SK-N-SH treated with all-trans-retinoic acid at 6 μM for 48 hours (cell line): ENCODE measurements around the gene ZNF318.

Experiments used
- ATAC-seq: fragments of 200-7000 bp; cut with Tn5 transposase; 3 replicates; pipeline ENCODE4 v1.9.1; 2020; ENCODE audit warnings: mild to moderate bottlenecking, moderate library complexity
- ARNTL ChIP-seq: fragments of 450-650 bp; formaldehyde crosslinking; IDR thresholded peaks from 2 replicates; pipeline ENCODE4 v1.5.0; 2020; ENCODE audit warnings: low read depth, mild to moderate bottlenecking, moderate library complexity, borderline replicate concordance
- BACH2 ChIP-seq: fragments of 250-450 bp; sonication (Bioruptor Pico); IDR thresholded peaks from 2 replicates; pipeline ENCODE4 v1.9.0; 2021; ENCODE audit warnings: mild to moderate bottlenecking, borderline replicate concordance
- CSDC2 ChIP-seq: fragments of 250-450 bp; sonication (Bioruptor Pico); IDR thresholded peaks from 2 replicates; pipeline ENCODE4 v1.5.0; 2020; ENCODE audit warnings: mild to moderate bottlenecking, moderate library complexity
- ESRRG ChIP-seq: fragments of 250-450 bp; sonication (Bioruptor Pico); IDR thresholded peaks from 2 replicates; pipeline ENCODE4 v1.6.1; 2021; ENCODE audit warnings: mild to moderate bottlenecking
- GLIS3 ChIP-seq: fragments of 250-450 bp; sonication (Bioruptor Pico); IDR thresholded peaks from 2 replicates; pipeline ENCODE4 v1.5.0; 2020; ENCODE audit warnings: mild to moderate bottlenecking, moderate library complexity
- ISL1 ChIP-seq: fragments of 250-450 bp; sonication (Bioruptor Pico); IDR thresholded peaks from 2 replicates; pipeline ENCODE4 v2.1.2; 2022; ENCODE audit warnings: mild to moderate bottlenecking, moderate library complexity
- OSR1 ChIP-seq: fragments of 250-450 bp; sonication (Bioruptor Pico); IDR thresholded peaks from 2 replicates; pipeline ENCODE4 v1.8.0; 2022; ENCODE audit warnings: moderate library complexity, mild to moderate bottlenecking, inconsistent platforms
- PPARA ChIP-seq: fragments of 250-450 bp; sonication (Bioruptor Pico); IDR thresholded peaks from 2 replicates; pipeline ENCODE4 v1.5.0; 2020; ENCODE audit warnings: mild to moderate bottlenecking, borderline replicate concordance
- RARB ChIP-seq: fragments of 250-450 bp; sonication (Bioruptor Pico); IDR thresholded peaks from 2 replicates; pipeline ENCODE4 v1.8.0; 2021; ENCODE audit warnings: mild to moderate bottlenecking, moderate library complexity
- SNAI2 ChIP-seq: fragments of 250-450 bp; sonication (Bioruptor Pico); IDR thresholded peaks from 2 replicates; pipeline ENCODE4 v1.5.0; 2020; ENCODE audit warnings: mild to moderate bottlenecking, moderate library complexity
- TCF4 ChIP-seq: fragments of 250-450 bp; sonication (Bioruptor Pico); IDR thresholded peaks from 2 replicates; pipeline ENCODE4 v1.8.0; 2021; ENCODE audit warnings: mild to moderate bottlenecking, moderate library complexity, borderline replicate concordance
- TOX ChIP-seq: fragments of 250-450 bp; sonication (Bioruptor Pico); IDR thresholded peaks from 2 replicates; pipeline ENCODE4 v1.8.0; 2021; ENCODE audit warnings: mild to moderate bottlenecking, moderate library complexity, borderline replicate concordance
- ZC3H10 ChIP-seq: fragments of 250-450 bp; sonication (Bioruptor Pico); IDR thresholded peaks from 2 replicates; pipeline ENCODE4 v1.5.1; 2021; ENCODE audit warnings: mild to moderate bottlenecking, moderate library complexity
- ZFP3 ChIP-seq: fragments of 250-450 bp; sonication (Bioruptor Pico); IDR thresholded peaks from 2 replicates; pipeline ENCODE4 v1.5.0; 2020; ENCODE audit warnings: mild to moderate bottlenecking, moderate library complexity
- ZFP30 ChIP-seq: fragments of 450-650 bp; formaldehyde crosslinking; IDR thresholded peaks from 2 replicates; pipeline ENCODE4 v1.5.0; 2022; ENCODE audit warnings: mild to moderate bottlenecking, moderate library complexity
- ZNF565 ChIP-seq: fragments of 450-650 bp; formaldehyde crosslinking; conservative IDR thresholded peaks from 2 replicates; pipeline ENCODE4 v1.5.0; 2020; ENCODE audit warnings: low read depth, mild to moderate bottlenecking, moderate library complexity
- ZNF70 ChIP-seq: fragments of 450-650 bp; formaldehyde crosslinking; IDR thresholded peaks from 2 replicates; pipeline ENCODE4 v1.5.0; 2020; ENCODE audit warnings: mild to moderate bottlenecking, moderate library complexity
- ZNF8 ChIP-seq: fragments of 450-650 bp; formaldehyde crosslinking; IDR thresholded peaks from 2 replicates; pipeline ENCODE4 v1.5.0; 2020; ENCODE audit warnings: mild to moderate bottlenecking, moderate library complexity
- TF ChIP-seq, protein P1 (sequence below): fragments of 250-450 bp; sonication (Bioruptor Pico); IDR thresholded peaks from 2 replicates; pipeline ENCODE4 v1.8.0; 2020; ENCODE audit warnings: mild to moderate bottlenecking, moderate library complexity, borderline replicate concordance
- TF ChIP-seq, protein P2 (sequence below): fragments of 250-450 bp; sonication (Bioruptor Pico); IDR thresholded peaks from 2 replicates; pipeline ENCODE4 v1.5.1; 2020; ENCODE audit warnings: low read depth, mild to moderate bottlenecking, moderate library complexity
- TF ChIP-seq, protein P3 (sequence below): fragments of 250-450 bp; sonication (Bioruptor Pico); IDR thresholded peaks from 2 replicates; pipeline ENCODE4 v1.8.0; 2021; ENCODE audit warnings: low read depth, mild to moderate bottlenecking, moderate library complexity, borderline replicate concordance
- TF ChIP-seq, protein P4 (sequence below): fragments of 250-450 bp; sonication (Bioruptor Pico); IDR thresholded peaks from 2 replicates; pipeline ENCODE4 v1.5.1; 2021; ENCODE audit warnings: mild to moderate bottlenecking, moderate library complexity
- TF ChIP-seq, protein P5 (sequence below): fragments of 250-450 bp; sonication (Bioruptor Pico); IDR thresholded peaks from 2 replicates; pipeline ENCODE4 v1.5.0; 2020; ENCODE audit warnings: mild to moderate bottlenecking, moderate library complexity

ZNF318 gene

DNA sequence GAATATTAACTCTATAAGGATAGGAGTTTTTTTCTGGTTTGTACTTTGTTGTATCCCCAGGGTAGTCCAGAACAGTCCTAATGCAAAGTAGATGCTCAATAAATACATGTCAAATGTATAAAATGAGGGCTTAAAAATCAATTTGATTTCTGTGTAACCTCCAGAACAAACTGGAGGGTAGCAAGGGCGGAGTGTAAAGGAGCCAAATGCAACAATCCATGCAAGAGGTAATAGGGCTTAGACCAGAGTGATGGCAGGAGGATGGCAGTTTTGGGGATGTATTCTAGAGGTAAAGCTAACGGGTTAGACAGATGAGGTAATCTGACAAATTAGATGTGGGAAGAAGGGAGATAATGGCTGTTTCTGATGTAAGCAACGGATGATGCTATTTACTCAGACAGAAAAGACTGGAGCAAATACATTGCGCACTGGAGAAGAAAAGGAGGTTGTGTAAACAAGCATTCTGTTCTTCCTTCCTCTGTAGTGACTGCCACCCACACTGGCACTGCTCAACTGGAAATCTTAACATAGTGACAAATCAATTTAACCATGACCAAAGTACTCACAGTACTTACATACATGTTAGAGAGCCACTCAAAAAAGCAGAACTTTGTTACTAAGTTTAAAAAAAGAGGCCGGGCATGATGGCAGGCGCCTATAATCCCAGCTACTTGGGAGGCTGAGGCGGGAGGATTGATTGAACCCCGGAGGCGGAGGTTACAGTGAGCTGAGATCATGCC lies 2.0 kb downstream of the ZNF318 start:
- no peak for TF ChIP-seq ZNF70
- no peak for TF ChIP-seq ZFP3 (CRISPR knock-in tag)
- TF ChIP-seq ESRRG: no peak
- TF ChIP-seq SNAI2: no peak
- no peak for TF ChIP-seq ZFP30 (CRISPR knock-in tag)
- no peak for TF ChIP-seq ZC3H10 (CRISPR knock-in tag)
- TF ChIP-seq TOX (CRISPR knock-in tag): no peak
- no peak for TF ChIP-seq PPARA (CRISPR knock-in tag)
- TF ChIP-seq ARNTL: no peak
- TF ChIP-seq OSR1 (CRISPR knock-in tag): no peak
- TF ChIP-seq TCF4 (CRISPR knock-in tag): no peak
- no peak for TF ChIP-seq CSDC2
- TF ChIP-seq ZNF8 (CRISPR knock-in tag): no peak
- no peak for TF ChIP-seq BACH2 (CRISPR knock-in tag)
- TF ChIP-seq RARB (CRISPR knock-in tag): no peak
- no peak for TF ChIP-seq GLIS3 (CRISPR knock-in tag)
- TF ChIP-seq, protein P1, sequence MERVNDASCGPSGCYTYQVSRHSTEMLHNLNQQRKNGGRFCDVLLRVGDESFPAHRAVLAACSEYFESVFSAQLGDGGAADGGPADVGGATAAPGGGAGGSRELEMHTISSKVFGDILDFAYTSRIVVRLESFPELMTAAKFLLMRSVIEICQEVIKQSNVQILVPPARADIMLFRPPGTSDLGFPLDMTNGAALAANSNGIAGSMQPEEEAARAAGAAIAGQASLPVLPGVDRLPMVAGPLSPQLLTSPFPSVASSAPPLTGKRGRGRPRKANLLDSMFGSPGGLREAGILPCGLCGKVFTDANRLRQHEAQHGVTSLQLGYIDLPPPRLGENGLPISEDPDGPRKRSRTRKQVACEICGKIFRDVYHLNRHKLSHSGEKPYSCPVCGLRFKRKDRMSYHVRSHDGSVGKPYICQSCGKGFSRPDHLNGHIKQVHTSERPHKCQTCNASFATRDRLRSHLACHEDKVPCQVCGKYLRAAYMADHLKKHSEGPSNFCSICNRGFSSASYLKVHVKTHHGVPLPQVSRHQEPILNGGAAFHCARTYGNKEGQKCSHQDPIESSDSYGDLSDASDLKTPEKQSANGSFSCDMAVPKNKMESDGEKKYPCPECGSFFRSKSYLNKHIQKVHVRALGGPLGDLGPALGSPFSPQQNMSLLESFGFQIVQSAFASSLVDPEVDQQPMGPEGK (CRISPR knock-in tag): no peak
- TF ChIP-seq ZNF565 (CRISPR knock-in tag): no peak
- TF ChIP-seq, protein P2, sequence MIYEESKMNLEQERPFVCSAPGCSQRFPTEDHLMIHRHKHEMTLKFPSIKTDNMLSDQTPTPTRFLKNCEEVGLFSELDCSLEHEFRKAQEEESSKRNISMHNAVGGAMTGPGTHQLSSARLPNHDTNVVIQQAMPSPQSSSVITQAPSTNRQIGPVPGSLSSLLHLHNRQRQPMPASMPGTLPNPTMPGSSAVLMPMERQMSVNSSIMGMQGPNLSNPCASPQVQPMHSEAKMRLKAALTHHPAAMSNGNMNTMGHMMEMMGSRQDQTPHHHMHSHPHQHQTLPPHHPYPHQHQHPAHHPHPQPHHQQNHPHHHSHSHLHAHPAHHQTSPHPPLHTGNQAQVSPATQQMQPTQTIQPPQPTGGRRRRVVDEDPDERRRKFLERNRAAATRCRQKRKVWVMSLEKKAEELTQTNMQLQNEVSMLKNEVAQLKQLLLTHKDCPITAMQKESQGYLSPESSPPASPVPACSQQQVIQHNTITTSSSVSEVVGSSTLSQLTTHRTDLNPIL (CRISPR knock-in tag): no peak
- no peak for ATAC-seq

DNA sequence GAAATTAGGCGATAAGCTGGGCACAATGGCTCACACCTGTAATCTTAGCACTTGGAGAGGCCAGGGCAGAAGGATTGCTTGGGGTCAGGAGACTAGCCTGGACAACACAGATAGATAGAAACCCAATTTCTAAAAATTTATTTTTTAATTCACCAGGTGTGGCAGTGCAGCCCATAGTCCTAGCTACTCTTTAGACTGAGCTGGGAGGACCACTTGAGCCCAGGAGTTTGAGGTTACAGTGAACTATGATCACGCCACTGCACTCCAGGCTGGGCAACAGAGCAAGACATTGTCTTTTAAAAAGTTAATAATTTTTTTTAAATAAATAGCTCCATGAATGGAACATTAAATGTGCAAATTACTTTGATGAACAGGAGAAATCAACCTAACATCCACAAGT lies 8.2 kb downstream of the ZNF318 start:
- TF ChIP-seq ISL1 (CRISPR knock-in tag) (no peak), ZNF70 (no peak), CSDC2 (no peak), ZNF565 (CRISPR knock-in tag) (no peak), ZFP30 (CRISPR knock-in tag) (no peak), PPARA (CRISPR knock-in tag) (no peak), TOX (CRISPR knock-in tag) (no peak), ARNTL (no peak), ZC3H10 (CRISPR knock-in tag) (no peak)
- TF ChIP-seq, protein P1 (CRISPR knock-in tag): no peak
- TF ChIP-seq, protein P3, sequence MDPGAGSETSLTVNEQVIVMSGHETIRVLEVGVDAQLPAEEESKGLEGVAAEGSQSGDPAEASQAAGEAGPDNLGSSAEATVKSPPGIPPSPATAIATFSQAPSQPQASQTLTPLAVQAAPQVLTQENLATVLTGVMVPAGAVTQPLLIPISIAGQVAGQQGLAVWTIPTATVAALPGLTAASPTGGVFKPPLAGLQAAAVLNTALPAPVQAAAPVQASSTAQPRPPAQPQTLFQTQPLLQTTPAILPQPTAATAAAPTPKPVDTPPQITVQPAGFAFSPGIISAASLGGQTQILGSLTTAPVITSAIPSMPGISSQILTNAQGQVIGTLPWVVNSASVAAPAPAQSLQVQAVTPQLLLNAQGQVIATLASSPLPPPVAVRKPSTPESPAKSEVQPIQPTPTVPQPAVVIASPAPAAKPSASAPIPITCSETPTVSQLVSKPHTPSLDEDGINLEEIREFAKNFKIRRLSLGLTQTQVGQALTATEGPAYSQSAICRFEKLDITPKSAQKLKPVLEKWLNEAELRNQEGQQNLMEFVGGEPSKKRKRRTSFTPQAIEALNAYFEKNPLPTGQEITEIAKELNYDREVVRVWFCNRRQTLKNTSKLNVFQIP (CRISPR knock-in tag): no peak
- ATAC-seq: no peak

DNA sequence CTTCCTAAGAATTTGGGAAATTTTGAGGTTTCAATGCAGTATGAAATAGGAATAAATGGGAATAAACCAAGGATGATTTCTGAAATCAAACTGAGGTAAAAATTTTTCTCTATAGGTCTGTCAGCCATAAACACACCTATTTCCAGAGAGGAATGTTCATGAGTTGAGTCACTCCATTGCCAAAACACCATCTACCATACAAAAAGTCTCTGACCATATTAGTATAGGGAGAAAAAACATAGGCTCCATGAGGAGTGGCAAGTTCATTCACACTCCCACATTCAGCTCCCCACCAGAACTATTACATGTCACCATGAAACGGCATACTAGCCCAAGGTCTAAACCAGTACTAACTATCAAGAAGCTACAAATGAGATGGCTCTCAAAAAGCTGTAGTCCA lies 9.6 kb downstream of the ZNF318 start:
- no peak for ATAC-seq
- TF ChIP-seq, protein P3 (CRISPR knock-in tag): no peak
- no peak for TF ChIP-seq BACH2 (CRISPR knock-in tag)
- TF ChIP-seq ZNF8 (CRISPR knock-in tag): no peak
- TF ChIP-seq ZNF70: no peak
- TF ChIP-seq, protein P4, sequence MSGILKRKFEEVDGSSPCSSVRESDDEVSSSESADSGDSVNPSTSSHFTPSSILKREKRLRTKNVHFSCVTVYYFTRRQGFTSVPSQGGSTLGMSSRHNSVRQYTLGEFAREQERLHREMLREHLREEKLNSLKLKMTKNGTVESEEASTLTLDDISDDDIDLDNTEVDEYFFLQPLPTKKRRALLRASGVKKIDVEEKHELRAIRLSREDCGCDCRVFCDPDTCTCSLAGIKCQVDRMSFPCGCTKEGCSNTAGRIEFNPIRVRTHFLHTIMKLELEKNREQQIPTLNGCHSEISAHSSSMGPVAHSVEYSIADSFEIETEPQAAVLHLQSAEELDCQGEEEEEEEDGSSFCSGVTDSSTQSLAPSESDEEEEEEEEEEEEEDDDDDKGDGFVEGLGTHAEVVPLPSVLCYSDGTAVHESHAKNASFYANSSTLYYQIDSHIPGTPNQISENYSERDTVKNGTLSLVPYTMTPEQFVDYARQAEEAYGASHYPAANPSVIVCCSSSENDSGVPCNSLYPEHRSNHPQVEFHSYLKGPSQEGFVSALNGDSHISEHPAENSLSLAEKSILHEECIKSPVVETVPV (CRISPR knock-in tag): no peak
- no peak for TF ChIP-seq OSR1 (CRISPR knock-in tag)
- TF ChIP-seq RARB (CRISPR knock-in tag): no peak
- TF ChIP-seq ESRRG: no peak
- TF ChIP-seq GLIS3 (CRISPR knock-in tag): no peak
- TF ChIP-seq ZFP3 (CRISPR knock-in tag): no peak
- no peak for TF ChIP-seq ZFP30 (CRISPR knock-in tag)
- no peak for TF ChIP-seq SNAI2
- no peak for TF ChIP-seq ZC3H10 (CRISPR knock-in tag)
- TF ChIP-seq TOX (CRISPR knock-in tag): no peak
- no peak for TF ChIP-seq PPARA (CRISPR knock-in tag)
- TF ChIP-seq TCF4 (CRISPR knock-in tag): no peak
- TF ChIP-seq, protein P5, sequence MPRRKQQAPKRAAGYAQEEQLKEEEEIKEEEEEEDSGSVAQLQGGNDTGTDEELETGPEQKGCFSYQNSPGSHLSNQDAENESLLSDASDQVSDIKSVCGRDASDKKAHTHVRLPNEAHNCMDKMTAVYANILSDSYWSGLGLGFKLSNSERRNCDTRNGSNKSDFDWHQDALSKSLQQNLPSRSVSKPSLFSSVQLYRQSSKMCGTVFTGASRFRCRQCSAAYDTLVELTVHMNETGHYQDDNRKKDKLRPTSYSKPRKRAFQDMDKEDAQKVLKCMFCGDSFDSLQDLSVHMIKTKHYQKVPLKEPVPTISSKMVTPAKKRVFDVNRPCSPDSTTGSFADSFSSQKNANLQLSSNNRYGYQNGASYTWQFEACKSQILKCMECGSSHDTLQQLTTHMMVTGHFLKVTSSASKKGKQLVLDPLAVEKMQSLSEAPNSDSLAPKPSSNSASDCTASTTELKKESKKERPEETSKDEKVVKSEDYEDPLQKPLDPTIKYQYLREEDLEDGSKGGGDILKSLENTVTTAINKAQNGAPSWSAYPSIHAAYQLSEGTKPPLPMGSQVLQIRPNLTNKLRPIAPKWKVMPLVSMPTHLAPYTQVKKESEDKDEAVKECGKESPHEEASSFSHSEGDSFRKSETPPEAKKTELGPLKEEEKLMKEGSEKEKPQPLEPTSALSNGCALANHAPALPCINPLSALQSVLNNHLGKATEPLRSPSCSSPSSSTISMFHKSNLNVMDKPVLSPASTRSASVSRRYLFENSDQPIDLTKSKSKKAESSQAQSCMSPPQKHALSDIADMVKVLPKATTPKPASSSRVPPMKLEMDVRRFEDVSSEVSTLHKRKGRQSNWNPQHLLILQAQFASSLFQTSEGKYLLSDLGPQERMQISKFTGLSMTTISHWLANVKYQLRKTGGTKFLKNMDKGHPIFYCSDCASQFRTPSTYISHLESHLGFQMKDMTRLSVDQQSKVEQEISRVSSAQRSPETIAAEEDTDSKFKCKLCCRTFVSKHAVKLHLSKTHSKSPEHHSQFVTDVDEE: no peak
- TF ChIP-seq ISL1 (CRISPR knock-in tag): no peak
